SKM-1 (cell line): ENCODE data around the gene PIMREG.

ENCODE experiments used
- DNase-seq: peaks from one replicate; lab custom pipeline; 2025; ENCODE audit not compliant: unreplicated experiment; lab: John Stamatoyannopoulos, UW

Gene PIMREG

GRCh38 chr17:6437956-6438355 lies 6.3 kb upstream of the PIMREG start:
- DNase-seq = no peak

GRCh38 chr17:6439951-6440350 lies 4.3 kb upstream of the PIMREG start:
- DNase-seq = no peak

GRCh38 chr17:6442775-6443174 lies 1.5 kb upstream of the PIMREG start:
- no peak for DNase-seq

- no peak for DNase-seq
Observed at GRCh38 chr17:6444571-6445335, 498 bp downstream of the PIMREG start.

GRCh38 chr17:6446516-6447100 lies 2.4 kb downstream of the PIMREG start:
- no peak for DNase-seq

GRCh38 chr17:6448473-6448872 lies 4.2 kb downstream of the PIMREG start:
- no peak for DNase-seq

GRCh38 chr17:6449307-6449706 lies 5.1 kb downstream of the PIMREG start:
- no peak for DNase-seq

GRCh38 chr17:6450926-6451832 lies 6.9 kb downstream of the PIMREG start:
- DNase-seq = no peak

GRCh38 chr17:6452471-6453266 lies 8.4 kb downstream of the PIMREG start:
- no peak for DNase-seq

- DNase-seq = no peak
Observed at GRCh38 chr17:6453279-6454024, 9.2 kb downstream of the PIMREG start.

GRCh38 chr17:6454495-6455320 lies 10.5 kb downstream of the PIMREG start:
- DNase-seq = no peak

- no peak for DNase-seq
Observed at GRCh38 chr17:6455321-6455705, 11.1 kb downstream of the PIMREG start.

- DNase-seq = no peak
Observed at GRCh38 chr17:6456321-6456720, 12.1 kb downstream of the PIMREG start.

GRCh38 chr17:6456914-6457687 lies 12.8 kb downstream of the PIMREG start:
- DNase-seq = no peak

GRCh38 chr17:6457688-6458459 lies 13.6 kb downstream of the PIMREG start:
- no peak for DNase-seq

- DNase-seq = no peak
Observed at GRCh38 chr17:6458460-6458950, 14.2 kb downstream of the PIMREG start.

GRCh38 chr17:6460531-6461161 lies 16.4 kb downstream of the PIMREG start:
- no peak for DNase-seq
